Upper lobe of left lung (tissue), 6 donors: ENCODE results near the gene TSPAN7. TPM values are rescaled to one million over a fixed set of nuclear protein-coding genes. Genes with fewer than 3 reads are reported as not detected.
A peak's percentile ranks its signal among the peaks of the same experiment; 100 is the strongest.

ENCODE experiments used
- ATAC-seq, 2 donors: fragments of 200-7000 bp; cut with Tn5 transposase; one replicate each; pipeline ENCODE4 v1.9.1; 2022; ENCODE audit warnings: mild to moderate bottlenecking in 2 of 2, moderate library complexity in 2 of 2; ENCODE audit not compliant: low FRiP score in 2 of 2
- DNase-seq, 2 donors: peaks; one replicate each; pipeline ENCODE4 v3.0.0-alpha.2; 2019 to 2020
- H3K27ac ChIP-seq, 4 donors: fragments of 200-600 bp; sonication (generic); one replicate each; pipeline ENCODE4 v1.5.1; 2016 to 2019
- H3K27me3 ChIP-seq, 4 donors: fragments of 200-600 bp; sonication (generic); one replicate each; pipeline ENCODE4 v1.5.1; 2017 to 2019
- H3K36me3 ChIP-seq, 4 donors: fragments of 200-600 bp; sonication (generic); one replicate each; pipeline ENCODE4 v1.5.1; 2016 to 2019
- H3K4me1 ChIP-seq, 4 donors: fragments of 200-600 bp; sonication (generic); one replicate each; pipeline ENCODE4 v1.5.1; 2018 to 2019
- H3K4me3 ChIP-seq, 4 donors: fragments of 200-600 bp; sonication (generic); one replicate each; pipeline ENCODE4 v1.5.1; 2017 to 2019; ENCODE audit warnings: mild to moderate bottlenecking in 2 of 4, moderate library complexity in 1 of 4
- H3K9me3 ChIP-seq, 4 donors: fragments of 200-600 bp; sonication (generic); one replicate each; pipeline ENCODE4 v1.5.1; 2018 to 2019
- EP300 ChIP-seq, 4 donors: sonication (generic); formaldehyde crosslinking; IDR thresholded peaks; one replicate each; pipeline ENCODE4 v1.5.1; 2017; ENCODE audit warnings: antibody characterized with exemption in 4 of 4, control low read depth in 2 of 4
- POLR2A ChIP-seq, 4 donors: fragments of 450-650 bp; IDR thresholded peaks; one replicate each; pipeline ENCODE4 v1.5.1; 2016 to 2017; ENCODE audit warnings: antibody characterized with exemption in 4 of 4, mild to moderate bottlenecking in 2 of 4
- POLR2AphosphoS5 ChIP-seq, 2 donors: sonication (generic); formaldehyde crosslinking; IDR thresholded peaks; one replicate each; pipeline ENCODE4 v1.5.1; 2017; ENCODE audit warnings: antibody characterized with exemption in 2 of 2
- WGBS, 2 donors: methylation state at CpG; one replicate each; pipeline ENCODE4 v1.1.5; 2017 to 2018; 5-methylcytosine and 5-hydroxymethylcytosine counted together
- total RNA-seq, 6 donors: library from RNA; depleted of rRNA in 4 of 6; stranded (reverse); fragments of >200 nt in 4 of 6; gene quantifications; one replicate each; pipeline versions ENCODE4 v1.1.0 to v1.2.1, GENCODE V29; 2016 to 2021
- TF ChIP-seq, protein P1 (sequence below), 6 experiments: fragments of 450-650 bp in 4 of 6; fragments of 200-600 bp in 2 of 6; sonication (generic) in 2 of 6; IDR thresholded peaks; one replicate each; pipeline ENCODE4 v1.5.1; 2016 to 2019; ENCODE audit warnings: antibody characterized with exemption in 6 of 6
- donor health status: DM: no; HTN: no; CAD: no; lungs with moderate emphysema.
- donor health status: DM: no; HTN: yes; CAD: no; lungs with severe emphysema.

Gene TSPAN7
- total RNA-seq, result 10 to 100 TPM in 5 of 6 donors, 1 to 10 TPM in 1; 7.3 to 65.0 (median 49.4) TPM

GRCh38 chrX:38561126-38561868 lies at the start of gene TSPAN7:
Gene TSPAN7, plus strand, starts transcription at chrX:38561542. Its CDS starts 5 bp downstream, at chrX:38561547.
- Histone ChIP-seq H3K27me3 (no peaks in the 10 kb centered on the region), H3K27ac (peak within 1 kb of the TSS; percentile 10 to 72 (median 40)), H3K9me3 (no peaks in the 10 kb centered on the region), H3K4me1 (peaks cover 0 to 6% (median 1%) of the 10 kb centered on the region in 4 donors), H3K4me3 (peak within 1 kb of the TSS; percentile 43 to 62 (median 55)), H3K36me3 (no peaks in the 10 kb centered on the region)
- WGBS, 2 donors, result 4 to 44% methylated on average over 10 to 54 of the region's 78 CpGs
- ATAC-seq (peak; percentile 88 to 94), DNase-seq (peak; percentile 78 to 96)
- TF ChIP-seq EP300 (IDR thresholded peaks at IDR 0.05) (no peak), POLR2AphosphoS5 (IDR thresholded peaks at IDR 0.05) (no peak), POLR2A (IDR thresholded peaks at IDR 0.05) (peak in 1 of 4 donors; percentile 42)
- TF ChIP-seq, protein P1, sequence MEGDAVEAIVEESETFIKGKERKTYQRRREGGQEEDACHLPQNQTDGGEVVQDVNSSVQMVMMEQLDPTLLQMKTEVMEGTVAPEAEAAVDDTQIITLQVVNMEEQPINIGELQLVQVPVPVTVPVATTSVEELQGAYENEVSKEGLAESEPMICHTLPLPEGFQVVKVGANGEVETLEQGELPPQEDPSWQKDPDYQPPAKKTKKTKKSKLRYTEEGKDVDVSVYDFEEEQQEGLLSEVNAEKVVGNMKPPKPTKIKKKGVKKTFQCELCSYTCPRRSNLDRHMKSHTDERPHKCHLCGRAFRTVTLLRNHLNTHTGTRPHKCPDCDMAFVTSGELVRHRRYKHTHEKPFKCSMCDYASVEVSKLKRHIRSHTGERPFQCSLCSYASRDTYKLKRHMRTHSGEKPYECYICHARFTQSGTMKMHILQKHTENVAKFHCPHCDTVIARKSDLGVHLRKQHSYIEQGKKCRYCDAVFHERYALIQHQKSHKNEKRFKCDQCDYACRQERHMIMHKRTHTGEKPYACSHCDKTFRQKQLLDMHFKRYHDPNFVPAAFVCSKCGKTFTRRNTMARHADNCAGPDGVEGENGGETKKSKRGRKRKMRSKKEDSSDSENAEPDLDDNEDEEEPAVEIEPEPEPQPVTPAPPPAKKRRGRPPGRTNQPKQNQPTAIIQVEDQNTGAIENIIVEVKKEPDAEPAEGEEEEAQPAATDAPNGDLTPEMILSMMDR (IDR thresholded peaks at IDR 0.05), result peak in 1 of 6 experiments; percentile 20

DNA sequence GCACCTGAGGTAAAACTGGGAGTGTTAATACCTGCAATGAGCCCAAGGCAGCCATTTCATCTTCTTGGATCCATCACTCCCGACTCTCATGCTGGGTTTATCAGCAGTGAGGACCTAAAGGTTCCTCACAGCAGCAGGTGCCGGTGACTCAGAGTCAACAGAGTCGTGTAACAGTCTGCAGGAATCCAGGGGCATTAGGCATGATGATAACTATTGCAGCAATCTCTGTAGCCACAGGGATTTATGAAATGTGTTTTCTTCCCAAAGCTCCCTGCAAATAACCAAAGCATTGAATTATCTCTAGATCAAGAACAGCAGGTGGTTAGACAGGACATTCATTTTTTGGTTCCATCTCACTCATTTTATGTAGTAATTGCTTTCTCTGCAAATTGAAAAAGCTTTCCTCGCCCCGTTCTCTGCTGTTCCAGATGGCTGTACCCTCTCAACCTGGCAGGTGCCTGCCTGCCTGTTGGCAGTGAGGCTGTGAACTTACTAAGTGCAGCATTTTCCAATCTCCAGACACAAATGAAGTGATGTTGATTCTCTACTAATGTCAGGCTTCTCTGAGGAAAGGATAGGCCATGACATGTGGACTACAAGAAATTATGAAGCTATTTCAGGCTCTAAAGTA lies 48.1 kb upstream of the TSPAN7 start:
- H3K4me1 ChIP-seq, result no peaks in the 10 kb centered on the region
- no peak overlapping the region for H3K4me3 ChIP-seq
- no peak for ATAC-seq
- no peaks in the 10 kb centered on the region for H3K36me3 ChIP-seq
- 70 to 88% methylated on average over 4 to 5 of the region's 5 CpGs for WGBS, 2 donors
- DNase-seq, result no peak
- no peak overlapping the region for H3K27ac ChIP-seq
- H3K9me3 ChIP-seq, result no peaks in the 10 kb centered on the region
- H3K27me3 ChIP-seq, result no peaks in the 10 kb centered on the region
- TF ChIP-seq POLR2AphosphoS5 (IDR thresholded peaks at IDR 0.05) (no peak), POLR2A (IDR thresholded peaks at IDR 0.05) (no peak)
- TF ChIP-seq, protein P1 (IDR thresholded peaks at IDR 0.05), result no peak

GRCh38 chrX:38514016-38514854 lies 47.1 kb upstream of the TSPAN7 start:
- H3K36me3 ChIP-seq, result no peaks in the 10 kb centered on the region
- no peak for ATAC-seq
- no peak overlapping the region for H3K27ac ChIP-seq
- no peaks in the 10 kb centered on the region for H3K27me3 ChIP-seq
- no peak for DNase-seq
- no peak overlapping the region for H3K4me3 ChIP-seq
- H3K4me1 ChIP-seq, result no peaks in the 10 kb centered on the region
- TF ChIP-seq POLR2A (IDR thresholded peaks at IDR 0.05) (no peak), POLR2AphosphoS5 (IDR thresholded peaks at IDR 0.05) (no peak), EP300 (IDR thresholded peaks at IDR 0.05) (no peak)
- TF ChIP-seq, protein P1 (IDR thresholded peaks at IDR 0.05), result no peak
- no peaks in the 10 kb centered on the region for H3K9me3 ChIP-seq

DNA sequence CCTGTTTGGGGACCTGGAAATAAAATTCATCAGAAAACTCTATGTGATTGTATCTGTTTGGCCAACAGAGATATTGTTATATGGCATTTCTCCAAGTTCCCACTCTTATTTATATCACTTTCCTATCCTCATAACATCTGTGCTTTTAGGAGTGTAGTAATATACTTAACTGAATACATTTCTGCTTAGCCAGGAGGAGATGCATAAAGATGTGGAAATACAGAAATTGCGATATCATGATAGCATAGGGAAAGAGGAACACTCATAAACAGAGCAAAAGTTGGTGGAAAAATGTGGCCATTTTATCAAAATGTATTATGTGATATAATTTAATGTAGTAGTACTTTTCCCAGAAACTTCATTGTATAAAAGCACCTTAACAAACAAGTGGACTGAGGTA lies 46.1 kb upstream of the TSPAN7 start:
- Histone ChIP-seq H3K27me3 (no peaks in the 10 kb centered on the region), H3K9me3 (no peaks in the 10 kb centered on the region), H3K4me3 (no peak overlapping the region), H3K4me1 (no peaks in the 10 kb centered on the region), H3K36me3 (no peaks in the 10 kb centered on the region), H3K27ac (no peak overlapping the region)
- no peak for ATAC-seq
- TF ChIP-seq EP300 (IDR thresholded peaks at IDR 0.05) (no peak), POLR2AphosphoS5 (IDR thresholded peaks at IDR 0.05) (no peak), POLR2A (IDR thresholded peaks at IDR 0.05) (no peak)
- TF ChIP-seq, protein P1 (IDR thresholded peaks at IDR 0.05), result no peak
- WGBS, 2 donors, result 59 to 76% methylated on average over 1 of the region's 1 CpG
- no peak for DNase-seq
